Kidney epithelial cell (primary cell): ENCODE results near the gene TEX38. TPM values are rescaled to one million over a fixed set of nuclear protein-coding genes. Genes with fewer than 3 reads are reported as not detected.
A peak's percentile ranks its signal among the peaks of the same experiment; 100 is the strongest.

Experiments used
- DNase-seq: peaks from one replicate; pipeline ENCODE4 v3.0.0-alpha.2; 2010; ENCODE audit warnings: low read depth
- H3K27me3 ChIP-seq: 2 replicates; pipeline ENCODE4 v1.6.0; 2011; ENCODE audit warnings: low read length; ENCODE audit not compliant: control insufficient read depth, insufficient read depth
- H3K36me3 ChIP-seq: 2 replicates; pipeline ENCODE4 v1.5.1; 2011; ENCODE audit warnings: low read length; ENCODE audit not compliant: control insufficient read depth, insufficient read depth
- H3K4me3 ChIP-seq: 2 replicates; pipeline ENCODE4 v1.5.1; 2011; ENCODE audit warnings: low read depth, mild to moderate bottlenecking, control low read depth, low read length
- CTCF ChIP-seq: IDR thresholded peaks from 2 replicates; pipeline ENCODE4 v1.5.1; 2011; ENCODE audit warnings: mild to moderate bottlenecking, moderate library complexity, low read length, control low read depth, inconsistent platforms; ENCODE audit not compliant: insufficient read depth, poor library complexity, severe bottlenecking
- total RNA-seq: library from RNA; depleted of rRNA; stranded (reverse); fragments of >200 nt; gene quantifications from 2 replicates; pipeline ENCODE4 v1.2.3, GENCODE V29; 2015

The TEX38 gene
- total RNA-seq, 1 donor from 2014 or later = not detected

GRCh38 chr1:46703927-46704641, 32.4 kb downstream of the TEX38 start:
- TF ChIP-seq CTCF = no peak
- no peak overlapping the region for H3K4me3 ChIP-seq
- H3K27me3 ChIP-seq = no peaks in the 10 kb centered on the region
- H3K36me3 ChIP-seq = peaks cover under 1% of the 10 kb centered on the region
- DNase-seq = no peak

GRCh38 chr1:46705408-46705807, 33.8 kb downstream of the TEX38 start:
- peaks cover 1% of the 10 kb centered on the region for H3K36me3 ChIP-seq
- H3K27me3 ChIP-seq = no peaks in the 10 kb centered on the region
- TF ChIP-seq CTCF = no peak
- DNase-seq = no peak
- no peak overlapping the region for H3K4me3 ChIP-seq

- Histone ChIP-seq H3K4me3 (no peak overlapping the region), H3K27me3 (no peaks in the 10 kb centered on the region), H3K36me3 (peaks cover 1% of the 10 kb centered on the region)
- no peak for TF ChIP-seq CTCF
- no peak for DNase-seq
Observed at GRCh38 chr1:46708121-46708520, 36.5 kb downstream of the TEX38 start.

- no peaks in the 10 kb centered on the region for H3K27me3 ChIP-seq
- H3K36me3 ChIP-seq = peaks cover 2% of the 10 kb centered on the region
- TF ChIP-seq CTCF = no peak
- H3K4me3 ChIP-seq = no peak overlapping the region
- DNase-seq = no peak
Observed at GRCh38 chr1:46714976-46715375, 43.3 kb downstream of the TEX38 start.

GRCh38 chr1:46717654-46718053, 46.0 kb downstream of the TEX38 start:
- no peak for TF ChIP-seq CTCF
- no peak for DNase-seq

GRCh38 chr1:46718340-46718726, 46.7 kb downstream of the TEX38 start:
- peaks cover 2% of the 10 kb centered on the region for H3K36me3 ChIP-seq
- H3K4me3 ChIP-seq = peak overlapping the region; percentile 78
- DNase-seq = no peak
- no peak for TF ChIP-seq CTCF
- no peaks in the 10 kb centered on the region for H3K27me3 ChIP-seq

More at GRCh38 chr1:46717654-46718053, 46.0 kb downstream of the TEX38 start:
- Histone ChIP-seq H3K36me3 (peaks cover 2% of the 10 kb centered on the region), H3K27me3 (no peaks in the 10 kb centered on the region), H3K4me3 (peak overlapping the region; percentile 78)
